Measurements from ENCODE around the gene ARMCX4. TPM values are rescaled to one million over a fixed set of nuclear protein-coding genes. Genes with fewer than 3 reads are reported as not detected.

ARMCX4 gene
- total RNA-seq, 1 donor from 2014 or later, result 30.8 TPM

- Mint-ChIP-seq H3K36me3 (peaks cover 33% of the 10 kb centered on the region), H3K9me3 (peaks cover 50% of the 10 kb centered on the region), H3K4me1 (no peaks in the 10 kb centered on the region), H3K27me3 (ENCODE audit: low read depth) (no peaks in the 10 kb centered on the region), H3K27ac (peak overlapping the region; percentile 21), H3K4me3 (no peak overlapping the region)
- no peak for TF ChIP-seq CTCF (IDR thresholded peaks at IDR 0.05; ENCODE audit: unreplicated experiment)
- no peak for DNase-seq (ENCODE audit: low spot score in 2 of 2, unreplicated experiment in 2 of 2)
Observed at GRCh38 chrX:101452056-101452455, 33.2 kb upstream of the ARMCX4 start.

GRCh38 chrX:101460669-101461068 is 24.6 kb upstream of the ARMCX4 start:
- no peak overlapping the region for H3K4me3 Mint-ChIP-seq
- no peak for DNase-seq (ENCODE audit: low spot score in 2 of 2, unreplicated experiment in 2 of 2)
- H3K4me1 Mint-ChIP-seq, result no peaks in the 10 kb centered on the region
- H3K27ac Mint-ChIP-seq, result no peak overlapping the region
- H3K27me3 Mint-ChIP-seq (ENCODE audit: low read depth), result no peaks in the 10 kb centered on the region
- H3K9me3 Mint-ChIP-seq, result peaks cover 27% of the 10 kb centered on the region
- no peak for TF ChIP-seq CTCF (IDR thresholded peaks at IDR 0.05; ENCODE audit: unreplicated experiment)
- H3K36me3 Mint-ChIP-seq, result peaks cover 19% of the 10 kb centered on the region

- DNase-seq (ENCODE audit: low spot score in 2 of 2, unreplicated experiment in 2 of 2), result no peak
- H3K4me3 Mint-ChIP-seq, result no peak overlapping the region
- peaks cover 26% of the 10 kb centered on the region for H3K36me3 Mint-ChIP-seq
- no peaks in the 10 kb centered on the region for H3K4me1 Mint-ChIP-seq
- no peak overlapping the region for H3K27ac Mint-ChIP-seq
- TF ChIP-seq CTCF (IDR thresholded peaks at IDR 0.05; ENCODE audit: unreplicated experiment), result no peak
- no peaks in the 10 kb centered on the region for H3K27me3 Mint-ChIP-seq (ENCODE audit: low read depth)
- H3K9me3 Mint-ChIP-seq, result peaks cover 31% of the 10 kb centered on the region
Observed at GRCh38 chrX:101462892-101463291, 22.4 kb upstream of the ARMCX4 start.

- H3K4me3 Mint-ChIP-seq, result no peak overlapping the region
- peaks cover 4% of the 10 kb centered on the region for H3K4me1 Mint-ChIP-seq
- DNase-seq (ENCODE audit: low spot score in 2 of 2, unreplicated experiment in 2 of 2), result no peak
- peaks cover 12% of the 10 kb centered on the region for H3K9me3 Mint-ChIP-seq
- no peaks in the 10 kb centered on the region for H3K27me3 Mint-ChIP-seq (ENCODE audit: low read depth)
- H3K27ac Mint-ChIP-seq, result peak overlapping the region; percentile 84
- H3K36me3 Mint-ChIP-seq, result no peaks in the 10 kb centered on the region
- TF ChIP-seq CTCF (IDR thresholded peaks at IDR 0.05; ENCODE audit: unreplicated experiment), result no peak
Observed at GRCh38 chrX:101478366-101478765, 6.9 kb upstream of the ARMCX4 start.

GRCh38 chrX:101482296-101482695 is 3.0 kb upstream of the ARMCX4 start:
- Mint-ChIP-seq H3K36me3 (no peaks in the 10 kb centered on the region), H3K27ac (no peak overlapping the region), H3K27me3 (ENCODE audit: low read depth) (no peaks in the 10 kb centered on the region), H3K4me1 (peaks cover 18% of the 10 kb centered on the region), H3K9me3 (peaks cover 8% of the 10 kb centered on the region), H3K4me3 (no peak overlapping the region)
- no peak for DNase-seq (ENCODE audit: low spot score in 2 of 2, unreplicated experiment in 2 of 2)
- TF ChIP-seq CTCF (IDR thresholded peaks at IDR 0.05; ENCODE audit: unreplicated experiment), result no peak

GRCh38 chrX:101483705-101484104 is 1.6 kb upstream of the ARMCX4 start:
- no peak for TF ChIP-seq CTCF (IDR thresholded peaks at IDR 0.05; ENCODE audit: unreplicated experiment)
- H3K27ac Mint-ChIP-seq, result peak overlapping the region; percentile 33
- H3K36me3 Mint-ChIP-seq, result peaks cover 4% of the 10 kb centered on the region
- peaks cover 14% of the 10 kb centered on the region for H3K4me1 Mint-ChIP-seq
- H3K27me3 Mint-ChIP-seq (ENCODE audit: low read depth), result no peaks in the 10 kb centered on the region
- H3K4me3 Mint-ChIP-seq, result peak overlapping the region; percentile 3
- peaks cover 5% of the 10 kb centered on the region for H3K9me3 Mint-ChIP-seq
- DNase-seq (ENCODE audit: low spot score in 2 of 2, unreplicated experiment in 2 of 2), result no peak

Data from mesothelial cell of epicardium (in vitro differentiated cells).